ENCODE results near the gene ANKRD55.
"Not testable (repeated sequence)": the region's sequence is repeated elsewhere in the genome, so short reads cannot be mapped to it uniquely, and the experiment has no call there.

ANKRD55 gene

DNA sequence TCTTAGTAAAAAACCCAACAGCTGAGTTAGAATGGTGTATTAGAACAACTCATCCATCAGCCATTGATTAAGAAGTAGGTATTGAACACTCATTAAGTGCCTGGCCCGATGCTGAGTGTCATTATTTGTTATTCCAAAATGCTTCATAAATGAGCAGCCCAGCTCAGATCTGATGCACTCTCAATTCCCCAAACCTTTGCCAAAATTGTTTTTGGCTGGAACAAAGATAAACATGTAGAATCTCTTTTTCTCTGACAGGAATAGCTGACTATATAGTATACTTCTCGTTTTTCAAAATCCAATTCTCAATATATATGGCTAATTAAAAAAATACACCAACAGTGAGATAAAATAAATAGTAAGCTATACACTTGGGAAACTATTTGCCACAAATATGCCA, 20.0 kb upstream of the ANKRD55 start:
- DNase-seq, result no peak

DNA sequence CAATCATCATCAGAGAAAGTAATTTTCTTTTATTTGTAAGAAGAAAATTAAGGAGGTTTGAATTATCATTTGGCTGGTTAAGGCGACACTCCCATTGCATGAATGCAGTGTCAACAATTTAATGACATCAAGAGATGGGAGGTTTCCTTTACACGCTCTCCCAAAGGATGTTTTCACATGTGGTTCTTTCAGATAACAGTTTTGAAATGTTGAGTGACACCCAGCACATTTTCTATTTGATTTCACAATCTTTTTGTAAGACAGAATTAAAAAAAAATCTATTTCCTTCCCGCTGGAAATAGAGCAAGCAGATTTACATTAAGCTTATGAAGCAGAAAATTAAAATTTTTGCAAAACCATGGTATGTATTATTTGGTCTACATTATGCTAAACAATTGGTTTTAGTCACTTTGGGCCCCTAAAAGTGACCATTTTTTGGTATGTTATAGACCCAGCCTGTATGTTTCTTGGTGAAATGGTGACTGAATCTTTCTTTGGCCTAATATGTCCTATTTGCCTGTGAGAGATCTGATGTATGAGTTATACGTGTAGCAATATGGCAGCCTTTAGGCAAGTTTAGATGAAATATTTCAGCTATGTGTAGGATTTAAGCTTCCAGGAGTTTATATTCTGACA, 18.9 kb upstream of the ANKRD55 start:
- DNase-seq, result peak in 2 of 4 experiments; percentile 18 to 19

- DNase-seq, result no peak
Measured at GRCh38 chr5:56251440-56251839, 18.3 kb upstream of the ANKRD55 start.

DNA sequence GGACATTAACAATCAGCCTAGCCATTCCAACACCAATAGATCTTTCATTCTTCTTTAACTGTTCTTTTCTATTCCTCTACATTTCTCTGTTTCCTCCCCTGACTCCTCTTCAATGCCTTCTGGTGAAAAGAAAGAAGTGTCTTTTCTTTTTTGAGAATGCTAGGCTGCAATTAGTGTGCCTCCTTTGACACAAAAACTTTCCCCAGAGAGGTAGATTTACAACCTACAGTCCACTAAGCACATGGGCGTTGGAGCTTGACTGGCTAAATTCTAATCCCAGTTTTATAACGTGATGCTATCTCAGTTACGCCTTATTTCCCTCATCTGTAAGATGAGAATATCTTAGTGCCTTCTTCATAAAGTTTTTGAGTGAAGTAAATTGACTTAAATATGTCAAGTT, 16.9 kb upstream of the ANKRD55 start:
- no peak for DNase-seq

- DNase-seq, result not testable (repeated sequence)
Measured at GRCh38 chr5:56249085-56249484, 16.0 kb upstream of the ANKRD55 start.

DNA sequence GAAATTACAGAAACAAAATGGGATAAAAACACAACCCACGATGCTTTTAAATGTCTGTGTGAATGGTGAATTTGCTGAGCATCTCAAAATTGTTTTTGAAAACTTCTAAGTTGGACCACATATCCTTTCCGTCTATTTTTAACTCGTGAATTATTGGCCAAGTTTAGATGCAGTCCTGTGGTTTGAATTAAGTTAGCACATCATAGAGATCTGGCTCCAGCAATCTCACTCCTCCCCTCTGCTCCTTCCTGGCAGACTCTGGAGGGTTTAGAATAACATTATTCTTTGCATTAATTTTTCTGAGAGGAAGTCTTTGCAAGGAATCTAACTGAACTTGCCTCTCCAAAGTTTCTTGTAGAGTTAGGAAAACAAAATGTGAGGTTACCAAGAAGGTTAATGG, 14.5 kb upstream of the ANKRD55 start:
- DNase-seq, result no peak

GRCh38 chr5:56246769-56247168, 13.6 kb upstream of the ANKRD55 start:
- DNase-seq, result no peak

- DNase-seq, result no peak
Measured at GRCh38 chr5:56245481-56245880, 12.4 kb upstream of the ANKRD55 start.

DNA sequence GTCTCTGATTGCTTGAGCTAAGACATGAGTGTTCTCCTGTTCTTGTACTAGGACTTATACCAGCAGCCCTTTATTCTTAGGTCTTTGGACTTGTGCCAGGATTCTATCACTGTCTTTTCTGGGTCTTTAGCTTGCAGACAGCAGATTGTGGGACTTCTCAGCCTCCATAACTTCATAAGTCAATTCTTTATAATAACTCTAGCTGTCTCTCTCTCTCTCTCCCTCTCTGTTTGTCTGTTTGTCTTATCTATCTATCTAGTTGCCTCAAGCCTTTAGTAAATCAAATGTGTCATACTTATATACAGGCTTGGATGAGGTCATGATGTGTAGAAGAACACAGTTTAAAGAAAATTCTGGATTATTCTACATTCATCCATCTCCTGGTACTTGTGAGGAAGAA, 11.5 kb upstream of the ANKRD55 start:
- no peak for DNase-seq

GRCh38 chr5:56242271-56242670, 9.1 kb upstream of the ANKRD55 start:
- not testable (repeated sequence) for DNase-seq

DNA sequence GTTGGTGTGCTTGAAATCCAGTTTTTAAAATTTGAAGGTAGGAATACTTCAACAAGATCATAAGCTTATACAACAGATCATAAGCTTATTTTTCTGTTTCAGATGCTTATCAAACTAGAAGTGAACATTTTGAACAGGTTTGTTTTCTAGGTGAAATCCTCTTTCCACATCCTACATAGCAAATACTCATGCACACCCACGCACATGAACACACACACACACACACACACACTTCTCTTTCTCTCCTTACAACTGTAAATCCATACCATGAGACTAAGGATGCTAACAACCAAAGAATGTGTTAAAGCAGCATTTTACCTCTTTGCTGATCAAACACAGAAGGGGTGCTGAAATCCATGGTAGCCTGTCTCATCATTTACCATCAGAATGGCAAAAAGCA, 592 bp downstream of the ANKRD55 start:
- DNase-seq, result no peak

- no peak for DNase-seq
Measured at GRCh38 chr5:56230576-56230975, 2.6 kb downstream of the ANKRD55 start.

DNA sequence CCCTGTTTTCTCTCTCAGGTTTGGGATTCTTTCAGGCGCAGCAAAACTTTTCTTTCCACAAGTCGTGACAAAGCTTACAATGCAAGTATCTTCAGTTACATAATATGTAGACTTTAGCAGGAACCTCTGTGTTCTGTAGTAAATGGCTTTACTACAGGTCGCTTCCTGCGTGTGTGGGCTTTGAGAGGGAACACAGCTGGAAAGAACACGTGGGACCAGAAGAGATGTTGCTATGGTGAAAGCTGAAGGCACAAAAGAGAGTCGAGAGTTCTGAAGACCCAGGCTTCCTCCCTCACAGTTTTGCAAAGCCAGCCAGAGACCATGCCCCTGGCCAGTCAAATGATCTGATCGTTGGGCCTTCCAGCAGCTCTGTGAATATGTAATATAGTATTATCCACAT, 4.0 kb downstream of the ANKRD55 start:
- no peak for DNase-seq

GRCh38 chr5:56228631-56229030, 4.5 kb downstream of the ANKRD55 start:
- DNase-seq, result no peak

DNA sequence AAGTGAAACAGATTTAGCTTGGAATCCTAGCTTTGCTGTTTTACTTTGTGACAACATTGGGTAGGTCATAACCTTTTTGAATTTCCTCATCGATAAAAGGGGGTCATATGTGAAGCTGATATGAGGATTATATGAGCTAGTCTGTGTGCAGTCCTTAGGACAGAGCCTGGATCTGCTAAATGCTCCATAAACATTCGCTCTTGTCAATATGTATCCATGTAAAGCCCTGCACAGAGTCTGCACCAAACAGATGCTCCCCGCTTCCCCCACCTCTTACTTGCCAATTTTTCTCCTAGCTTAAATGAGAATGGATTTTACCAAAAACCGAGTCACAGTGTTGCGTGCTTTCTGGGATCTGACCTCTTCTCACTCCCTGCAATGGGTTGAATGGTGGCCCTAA, 5.4 kb downstream of the ANKRD55 start:
- no peak for DNase-seq

GRCh38 chr5:56223298-56223697, 9.8 kb downstream of the ANKRD55 start:
- DNase-seq, result not testable (repeated sequence)

- DNase-seq, result not testable (repeated sequence)
Measured at GRCh38 chr5:56221601-56222000, 11.5 kb downstream of the ANKRD55 start.

GRCh38 chr5:56215019-56215830, 17.9 kb downstream of the ANKRD55 start:
- no peak for DNase-seq

DNA sequence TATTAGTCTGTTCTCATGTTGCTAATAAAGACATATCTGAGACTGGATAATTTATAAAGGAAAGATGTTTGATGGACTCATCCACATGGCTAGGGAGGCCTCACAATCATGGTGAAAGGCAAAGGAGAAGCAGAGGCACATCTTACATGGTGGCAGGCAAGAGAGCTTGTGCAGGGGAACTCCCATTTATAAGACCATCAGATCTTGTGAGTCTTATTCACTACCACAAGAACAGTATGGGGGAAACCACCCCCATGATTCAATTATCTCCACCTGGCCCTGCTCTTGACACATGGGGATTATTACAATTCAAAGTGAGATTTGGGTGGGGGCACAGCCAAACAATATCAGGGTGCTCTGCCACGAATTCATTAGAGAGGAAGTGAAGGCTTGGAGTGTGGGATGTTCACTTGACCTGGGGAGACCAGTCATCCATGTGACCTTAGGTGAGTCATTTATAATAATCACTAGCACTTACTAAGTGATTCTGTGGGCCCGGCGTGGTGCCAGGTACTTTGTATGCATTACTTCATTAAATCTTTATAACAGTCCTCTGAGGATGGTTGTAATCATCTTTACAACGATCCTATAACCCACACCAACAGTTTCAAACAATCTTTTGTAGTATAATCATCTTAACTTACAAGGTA, 19.1 kb downstream of the ANKRD55 start:
- not testable (repeated sequence) for DNase-seq

GRCh38 chr5:56212130-56212879, 20.8 kb downstream of the ANKRD55 start:
- DNase-seq, result no peak

- DNase-seq, result no peak
Measured at GRCh38 chr5:56211298-56211865, 21.7 kb downstream of the ANKRD55 start.

DNA sequence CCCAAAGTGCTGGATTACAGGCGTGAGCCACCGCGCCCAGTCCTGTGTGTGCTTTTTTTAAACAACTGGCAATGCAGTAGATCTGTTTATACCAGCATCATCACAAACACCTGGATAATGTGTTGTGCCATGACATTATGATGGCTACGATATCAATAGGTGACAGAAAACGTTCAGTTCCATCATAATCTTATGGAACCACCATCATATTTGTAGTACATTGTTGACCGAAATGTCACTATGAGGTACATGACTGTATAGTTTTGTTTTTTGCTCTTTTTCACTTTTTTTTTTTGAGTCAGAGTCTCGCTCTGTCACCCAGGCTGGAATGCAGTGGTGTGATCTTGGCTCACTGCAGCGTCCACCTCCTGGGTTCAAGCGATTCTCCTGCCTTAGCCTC, 24.4 kb downstream of the ANKRD55 start:
- DNase-seq, result no peak

DNA sequence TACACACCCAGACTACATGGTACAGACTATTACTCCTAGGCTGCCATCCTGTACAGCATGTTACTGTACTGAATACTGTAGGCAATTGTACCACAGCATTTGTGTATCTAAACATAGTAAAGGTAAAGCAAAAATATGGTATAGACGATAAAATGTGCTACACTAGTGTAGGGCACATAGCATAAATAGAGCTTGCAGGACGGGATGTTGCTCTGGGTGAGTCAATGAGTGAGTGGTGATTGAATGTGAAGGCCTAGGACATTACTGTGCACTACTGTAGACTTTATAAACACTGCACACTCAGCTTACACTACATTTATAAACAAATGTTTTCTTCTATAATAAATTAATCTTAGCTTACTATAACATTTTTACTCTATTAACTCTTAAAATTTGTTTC, 25.6 kb downstream of the ANKRD55 start:
- no peak for DNase-seq

All from suppressor macrophage (primary cell).